ENCODE data around the gene LMO7. TPM values are rescaled to one million over a fixed set of nuclear protein-coding genes. Genes with fewer than 3 reads are reported as not detected.

LMO7 gene
- total RNA-seq, 1 experiment from 2014 or later: 18.5 TPM

DNA sequence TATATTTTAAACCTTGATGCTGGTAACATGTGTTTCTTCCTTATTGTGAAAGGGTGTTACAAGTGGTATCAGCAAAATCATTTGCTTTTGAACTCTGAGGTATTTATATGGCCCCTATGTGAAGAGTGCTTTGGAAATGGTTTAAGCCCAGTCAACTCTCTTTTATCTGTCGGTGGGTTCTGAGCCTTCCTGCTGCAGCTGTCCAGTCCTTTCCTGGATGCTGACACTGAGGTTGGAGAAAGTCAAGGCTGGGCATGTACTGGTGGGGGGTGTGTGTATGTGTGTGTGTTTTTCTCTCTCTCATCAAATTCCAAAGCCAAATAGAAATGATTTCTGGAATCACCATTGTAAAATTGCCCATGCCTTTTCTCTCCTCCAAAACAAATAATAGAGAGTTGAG lies 221.2 kb downstream of the LMO7 start (continued):
- no peak for TF ChIP-seq FOXJ3 (CRISPR knock-in tag; IDR thresholded peaks at IDR 0.05; ENCODE audit: borderline replicate concordance)
- TF ChIP-seq NR2C2 (CRISPR knock-in tag; IDR thresholded peaks at IDR 0.05): no peak
- no peak for TF ChIP-seq TCF7 (CRISPR knock-in tag; IDR thresholded peaks at IDR 0.05; ENCODE audit: low read depth)
- no peak for TF ChIP-seq GTF2I (CRISPR knock-in tag; conservative IDR thresholded peaks at IDR 0.05)
- TF ChIP-seq ZMAT4 (CRISPR knock-in tag; IDR thresholded peaks at IDR 0.05): no peak

DNA sequence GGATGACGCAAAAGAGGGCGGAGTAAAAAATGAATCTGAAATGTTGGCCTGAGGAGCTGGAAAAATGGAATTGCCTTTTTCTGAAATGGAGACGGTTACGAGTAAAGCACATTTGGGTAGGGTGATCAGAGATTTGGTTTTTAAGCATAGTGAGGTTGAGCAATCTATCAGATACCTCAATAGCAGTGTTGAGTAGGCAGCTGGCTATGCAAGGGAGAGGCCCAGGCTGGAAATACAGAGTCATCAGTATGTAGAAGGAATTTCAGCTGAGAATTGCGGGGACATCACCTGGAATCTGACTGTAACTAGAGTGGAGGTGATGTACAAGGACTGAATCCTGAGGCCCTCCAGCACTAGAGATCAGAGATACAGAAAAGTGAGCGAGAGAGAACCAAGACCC lies 224.8 kb downstream of the LMO7 start:
- TF ChIP-seq SMAD3 (CRISPR knock-in tag; IDR thresholded peaks at IDR 0.05; ENCODE audit: borderline replicate concordance) (no peak), NFYB (CRISPR knock-in tag; conservative IDR thresholded peaks at IDR 0.05; ENCODE audit: low read depth) (no peak), NR2C2 (CRISPR knock-in tag; IDR thresholded peaks at IDR 0.05) (no peak), ATF2 (CRISPR knock-in tag; IDR thresholded peaks at IDR 0.05; ENCODE audit: borderline replicate concordance, low read depth) (no peak), MYBL2 (CRISPR knock-in tag; IDR thresholded peaks at IDR 0.05) (no peak), SMAD4 (CRISPR knock-in tag; IDR thresholded peaks at IDR 0.05) (no peak), EMX1 (CRISPR knock-in tag; IDR thresholded peaks at IDR 0.05) (no peak), ZNF219 (CRISPR knock-in tag; IDR thresholded peaks at IDR 0.05; ENCODE audit: borderline replicate concordance) (no peak), ZNF281 (CRISPR knock-in tag; IDR thresholded peaks at IDR 0.05) (no peak), ETV6 (CRISPR knock-in tag; IDR thresholded peaks at IDR 0.05) (no peak)
- TF ChIP-seq, protein P1, sequence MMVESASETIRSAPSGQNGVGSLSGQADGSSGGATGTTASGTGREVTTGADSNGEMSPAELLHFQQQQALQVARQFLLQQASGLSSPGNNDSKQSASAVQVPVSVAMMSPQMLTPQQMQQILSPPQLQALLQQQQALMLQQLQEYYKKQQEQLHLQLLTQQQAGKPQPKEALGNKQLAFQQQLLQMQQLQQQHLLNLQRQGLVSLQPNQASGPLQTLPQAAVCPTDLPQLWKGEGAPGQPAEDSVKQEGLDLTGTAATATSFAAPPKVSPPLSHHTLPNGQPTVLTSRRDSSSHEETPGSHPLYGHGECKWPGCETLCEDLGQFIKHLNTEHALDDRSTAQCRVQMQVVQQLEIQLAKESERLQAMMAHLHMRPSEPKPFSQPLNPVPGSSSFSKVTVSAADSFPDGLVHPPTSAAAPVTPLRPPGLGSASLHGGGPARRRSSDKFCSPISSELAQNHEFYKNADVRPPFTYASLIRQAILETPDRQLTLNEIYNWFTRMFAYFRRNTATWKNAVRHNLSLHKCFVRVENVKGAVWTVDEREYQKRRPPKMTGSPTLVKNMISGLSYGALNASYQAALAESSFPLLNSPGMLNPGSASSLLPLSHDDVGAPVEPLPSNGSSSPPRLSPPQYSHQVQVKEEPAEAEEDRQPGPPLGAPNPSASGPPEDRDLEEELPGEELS (CRISPR knock-in tag; IDR thresholded peaks at IDR 0.05): no peak
- TF ChIP-seq, protein P2, sequence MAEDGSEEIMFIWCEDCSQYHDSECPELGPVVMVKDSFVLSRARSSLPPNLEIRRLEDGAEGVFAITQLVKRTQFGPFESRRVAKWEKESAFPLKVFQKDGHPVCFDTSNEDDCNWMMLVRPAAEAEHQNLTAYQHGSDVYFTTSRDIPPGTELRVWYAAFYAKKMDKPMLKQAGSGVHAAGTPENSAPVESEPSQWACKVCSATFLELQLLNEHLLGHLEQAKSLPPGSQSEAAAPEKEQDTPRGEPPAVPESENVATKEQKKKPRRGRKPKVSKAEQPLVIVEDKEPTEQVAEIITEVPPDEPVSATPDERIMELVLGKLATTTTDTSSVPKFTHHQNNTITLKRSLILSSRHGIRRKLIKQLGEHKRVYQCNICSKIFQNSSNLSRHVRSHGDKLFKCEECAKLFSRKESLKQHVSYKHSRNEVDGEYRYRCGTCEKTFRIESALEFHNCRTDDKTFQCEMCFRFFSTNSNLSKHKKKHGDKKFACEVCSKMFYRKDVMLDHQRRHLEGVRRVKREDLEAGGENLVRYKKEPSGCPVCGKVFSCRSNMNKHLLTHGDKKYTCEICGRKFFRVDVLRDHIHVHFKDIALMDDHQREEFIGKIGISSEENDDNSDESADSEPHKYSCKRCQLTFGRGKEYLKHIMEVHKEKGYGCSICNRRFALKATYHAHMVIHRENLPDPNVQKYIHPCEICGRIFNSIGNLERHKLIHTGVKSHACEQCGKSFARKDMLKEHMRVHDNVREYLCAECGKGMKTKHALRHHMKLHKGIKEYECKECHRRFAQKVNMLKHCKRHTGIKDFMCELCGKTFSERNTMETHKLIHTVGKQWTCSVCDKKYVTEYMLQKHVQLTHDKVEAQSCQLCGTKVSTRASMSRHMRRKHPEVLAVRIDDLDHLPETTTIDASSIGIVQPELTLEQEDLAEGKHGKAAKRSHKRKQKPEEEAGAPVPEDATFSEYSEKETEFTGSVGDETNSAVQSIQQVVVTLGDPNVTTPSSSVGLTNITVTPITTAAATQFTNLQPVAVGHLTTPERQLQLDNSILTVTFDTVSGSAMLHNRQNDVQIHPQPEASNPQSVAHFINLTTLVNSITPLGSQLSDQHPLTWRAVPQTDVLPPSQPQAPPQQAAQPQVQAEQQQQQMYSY (CRISPR knock-in tag; IDR thresholded peaks at IDR 0.05): no peak
- no peak for DNase-seq (ENCODE audit: low spot score)
- Mint-ChIP-seq H3K36me3 (no peaks in the 10 kb centered on the region), H3K27me3 (ENCODE audit: low read depth) (no peaks in the 10 kb centered on the region), H3K27ac (no peak overlapping the region), H3K9me3 (peaks cover 9% of the 10 kb centered on the region; the same call in 1 of the 2 replicates), H3K4me1 (0 out of 2 replicates have a peak, but pooled peaks cover 4% of the 10 kb centered on the region), H3K4me3 (no peak overlapping the region)
- CTCF ChIA-PET: no interaction called here
- no peak for ATAC-seq
- POLR2A ChIA-PET: no interaction called here

All from WTC11 (cell line).